Measurements from ENCODE around the gene HYAL3. TPM values are rescaled to one million over a fixed set of nuclear protein-coding genes. Genes with fewer than 3 reads are reported as not detected.

HYAL3 gene
- total RNA-seq, 1 experiment from 2014 or later: 3.0 TPM

- DNase-seq (ENCODE audit: low read depth): peak; percentile 94
Observed at GRCh38 chr3:50327943-50328691, 28.9 kb upstream of the HYAL3 start, which contains the start of gene TUSC2. TSS of gene TUSC2 (minus strand) at chr3:50328223. CDS start at chr3:50328099, 124 bp downstream.

GRCh38 chr3:50327129-50327528 lies 27.9 kb upstream of the HYAL3 start:
- DNase-seq (ENCODE audit: low read depth): no peak

DNA sequence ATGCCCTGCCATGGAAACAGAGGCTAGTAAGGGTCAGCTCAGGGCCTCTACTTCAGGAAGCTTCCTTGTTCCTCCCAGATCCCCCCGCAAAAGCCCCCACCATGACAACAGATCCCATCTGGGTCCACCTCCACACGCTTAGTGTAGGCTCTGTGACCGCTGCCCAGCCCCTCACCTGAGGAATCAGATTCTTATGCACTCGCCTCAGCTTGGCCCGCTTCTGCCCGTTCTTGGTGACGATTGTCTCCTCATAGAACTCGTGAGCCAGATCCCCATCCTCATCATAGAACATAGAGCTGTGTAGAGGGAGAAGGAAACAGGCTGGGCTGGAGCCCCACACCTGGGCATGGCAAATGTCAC lies 27.0 kb upstream of the HYAL3 start:
- no peak for DNase-seq (ENCODE audit: low read depth)

GRCh38 chr3:50325497-50326181 lies 26.4 kb upstream of the HYAL3 start:
- DNase-seq (ENCODE audit: low read depth): no peak

GRCh38 chr3:50325113-50325480 lies 25.9 kb upstream of the HYAL3 start:
- no peak for DNase-seq (ENCODE audit: low read depth)

DNA sequence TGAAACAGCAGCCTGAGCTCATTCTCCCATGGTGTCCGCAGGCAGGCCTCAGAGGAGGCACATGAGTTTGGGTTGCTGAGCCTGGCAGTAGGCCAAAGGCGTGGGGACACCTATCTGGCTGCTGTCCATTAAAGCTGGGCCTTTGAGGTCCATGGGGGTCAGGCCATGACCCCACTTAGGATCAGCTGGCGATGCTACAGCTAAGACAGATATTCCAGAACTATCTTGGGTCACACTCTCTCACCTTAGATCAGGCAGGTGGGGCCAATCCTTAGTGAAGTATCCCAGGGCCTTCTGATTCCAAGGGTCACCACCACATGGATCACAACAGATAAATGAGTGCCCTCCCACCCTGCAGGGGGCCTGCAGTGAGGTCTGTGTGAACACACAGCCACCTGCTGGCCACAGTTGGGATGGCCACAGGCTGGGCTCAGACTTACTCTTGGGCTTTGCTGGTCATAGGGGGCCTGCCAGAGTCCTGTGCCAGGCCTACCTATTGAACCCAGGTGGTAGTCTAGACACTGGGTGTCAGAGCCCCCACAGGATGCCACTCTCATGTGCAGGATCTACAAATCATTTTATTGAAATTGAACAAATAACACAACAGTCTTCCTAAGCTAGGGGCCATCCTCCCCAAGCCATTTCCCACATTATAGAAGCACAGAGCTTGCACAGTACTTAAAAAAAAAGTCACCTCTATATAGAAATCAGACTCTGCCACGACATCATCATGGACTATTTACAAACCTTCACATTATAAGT lies 25.3 kb upstream of the HYAL3 start:
- peak; percentile 49 for DNase-seq (ENCODE audit: low read depth)

DNA sequence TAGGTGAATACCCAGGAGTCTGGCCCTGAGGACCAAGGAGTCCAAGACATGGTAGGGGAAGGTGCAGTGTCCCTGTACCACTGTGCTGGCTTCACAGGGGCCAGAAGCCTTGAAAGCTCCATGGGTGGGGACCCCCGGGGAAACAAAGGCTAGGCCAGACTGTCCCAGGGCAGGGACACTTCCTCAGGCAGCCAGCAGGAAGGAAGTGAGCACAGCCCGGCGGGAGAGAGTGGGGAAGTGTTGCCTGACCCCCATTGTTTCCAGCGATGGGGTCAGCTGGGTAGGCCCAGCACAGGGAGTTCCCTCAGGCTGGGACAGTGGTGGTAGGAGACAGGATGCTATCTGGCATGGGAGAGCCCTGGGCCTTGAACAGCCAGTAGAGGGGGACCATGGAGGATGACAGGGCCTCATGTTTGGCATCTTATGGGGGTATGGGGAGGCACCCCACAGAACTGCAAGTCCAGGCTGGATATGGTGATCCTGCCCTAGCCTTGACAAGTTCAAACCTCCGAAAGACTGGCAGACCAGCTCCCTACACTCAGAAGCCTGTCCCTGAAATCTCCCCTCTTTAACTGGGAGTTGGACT lies 24.5 kb upstream of the HYAL3 start:
- DNase-seq (ENCODE audit: low read depth): no peak

DNA sequence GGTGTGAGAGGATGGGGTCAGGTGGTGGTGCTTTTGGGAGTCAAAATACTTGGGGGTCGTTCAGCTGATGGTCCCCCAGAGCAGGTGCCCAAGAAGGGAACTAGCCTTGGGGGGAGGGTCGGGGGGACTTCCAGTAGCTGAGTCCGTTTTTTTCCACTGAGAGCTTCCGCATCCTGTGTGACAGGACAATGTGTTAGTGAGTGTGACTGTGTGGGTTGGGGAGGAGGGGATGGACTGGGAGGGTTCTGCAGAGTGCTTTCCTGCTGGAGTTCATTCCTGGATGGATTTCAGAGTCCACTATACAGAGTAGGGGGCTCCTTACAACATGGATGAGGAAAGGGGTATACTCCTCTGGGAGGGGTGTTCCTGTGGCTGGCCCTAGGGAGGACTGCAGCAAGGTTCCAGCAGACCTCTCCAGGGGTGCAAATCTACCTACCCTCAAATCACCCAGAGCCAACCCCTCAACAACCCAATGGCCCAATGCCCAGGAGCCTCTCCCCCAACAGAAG lies 23.9 kb upstream of the HYAL3 start:
- no peak for DNase-seq (ENCODE audit: low read depth)

GRCh38 chr3:50322386-50323091 lies 23.3 kb upstream of the HYAL3 start, which contains the start of gene HYAL2:
TSS of gene HYAL2 (minus strand) at chr3:50322745. CDS start at chr3:50320489, 2,256 bp downstream.
- DNase-seq (ENCODE audit: low read depth): no peak

DNA sequence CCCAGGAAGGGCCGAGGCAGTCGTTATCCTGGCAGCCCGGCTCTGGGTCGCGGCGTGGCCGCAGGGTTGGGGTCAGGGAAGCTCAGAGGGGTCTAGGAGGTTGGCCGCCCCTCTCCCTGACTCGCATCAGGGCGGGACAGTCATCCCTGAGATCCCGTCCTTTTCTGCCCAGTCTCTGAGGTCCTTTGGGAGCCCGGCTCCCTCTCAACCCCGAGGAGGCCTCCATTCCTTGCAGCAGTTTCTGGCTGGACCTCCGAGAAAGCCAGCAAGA lies 22.8 kb upstream of the HYAL3 start:
- DNase-seq (ENCODE audit: low read depth): no peak

GRCh38 chr3:50321336-50322114 lies 22.3 kb upstream of the HYAL3 start:
- peak; percentile 83 for DNase-seq (ENCODE audit: low read depth)

- DNase-seq (ENCODE audit: low read depth): peak; percentile 58
Observed at GRCh38 chr3:50320853-50321335, 21.7 kb upstream of the HYAL3 start.

DNA sequence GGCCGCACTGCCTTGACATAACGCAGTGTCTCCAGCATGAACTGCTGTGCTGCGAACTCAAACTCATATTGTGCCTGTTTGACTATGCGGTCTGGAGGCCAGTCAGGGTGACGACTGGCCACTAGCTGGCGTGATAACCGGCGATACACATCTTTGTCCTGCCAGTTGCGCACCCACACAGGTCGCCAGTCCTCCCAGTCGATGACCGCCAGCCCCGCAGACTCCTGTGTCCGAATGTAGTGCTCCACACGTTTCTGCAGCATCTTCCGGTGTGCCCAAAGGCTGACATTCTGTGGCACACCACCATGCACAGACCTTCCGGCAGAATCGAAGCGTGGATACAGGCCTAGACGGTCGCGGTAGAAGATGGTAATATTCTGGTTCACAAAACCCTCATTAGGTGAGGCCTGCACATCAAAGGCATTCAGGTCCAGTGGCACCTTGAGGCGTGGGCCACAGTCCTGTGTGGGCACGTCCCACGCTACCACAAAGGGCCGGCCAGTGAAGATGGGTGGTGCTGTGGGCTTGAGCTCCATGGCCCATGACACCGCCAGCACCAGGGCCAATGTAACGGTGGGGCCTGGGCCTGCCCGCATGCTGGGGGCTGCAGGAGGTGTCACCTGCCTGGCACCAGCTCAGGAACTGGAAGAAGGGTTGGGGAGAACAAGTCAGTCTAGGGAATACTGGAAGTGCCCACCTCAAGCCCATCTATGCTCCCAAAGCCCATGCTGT lies 20.9 kb upstream of the HYAL3 start:
- no peak for DNase-seq (ENCODE audit: low read depth)

DNA sequence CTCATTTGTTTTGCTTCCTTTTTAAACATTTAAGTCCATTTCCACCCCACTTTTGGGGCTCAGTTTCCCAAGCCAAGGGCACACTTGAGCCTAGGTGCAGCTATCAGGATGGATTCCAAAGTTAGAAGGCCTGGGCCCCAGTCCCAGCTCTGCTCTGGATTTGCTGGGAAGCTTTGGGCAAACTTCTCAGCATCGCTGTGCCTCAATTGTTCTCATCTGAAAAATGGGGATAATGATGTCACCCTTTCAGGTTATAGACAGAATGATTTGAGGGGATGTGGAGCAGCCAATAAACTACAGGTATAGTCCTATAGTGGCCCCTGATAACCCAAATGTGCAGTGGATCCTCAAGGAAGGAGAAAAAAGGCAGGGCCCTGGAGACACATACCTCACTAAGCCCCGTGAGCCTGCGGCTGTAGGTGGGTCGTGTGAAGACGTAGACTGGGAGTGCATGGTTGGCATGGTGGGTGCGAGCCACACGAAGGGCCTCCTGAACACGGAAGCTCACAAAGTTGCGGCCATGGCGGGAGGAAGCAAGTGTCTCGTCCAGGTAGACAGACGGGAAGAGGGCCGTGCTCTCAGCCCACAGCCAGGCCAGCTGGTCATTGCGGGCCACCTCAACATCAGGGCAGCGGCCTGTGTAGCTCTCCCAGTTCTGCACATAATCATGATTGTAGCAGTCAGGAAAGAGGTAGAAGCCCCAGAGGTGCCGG lies 20.1 kb upstream of the HYAL3 start:
- DNase-seq (ENCODE audit: low read depth): no peak

- DNase-seq (ENCODE audit: low read depth): no peak
Observed at GRCh38 chr3:50318615-50319014, 19.4 kb upstream of the HYAL3 start.

- DNase-seq (ENCODE audit: low read depth): no peak
Observed at GRCh38 chr3:50318163-50318562, 19.0 kb upstream of the HYAL3 start.

- DNase-seq (ENCODE audit: low read depth): no peak
Observed at GRCh38 chr3:50317300-50317699, 18.1 kb upstream of the HYAL3 start.

DNA sequence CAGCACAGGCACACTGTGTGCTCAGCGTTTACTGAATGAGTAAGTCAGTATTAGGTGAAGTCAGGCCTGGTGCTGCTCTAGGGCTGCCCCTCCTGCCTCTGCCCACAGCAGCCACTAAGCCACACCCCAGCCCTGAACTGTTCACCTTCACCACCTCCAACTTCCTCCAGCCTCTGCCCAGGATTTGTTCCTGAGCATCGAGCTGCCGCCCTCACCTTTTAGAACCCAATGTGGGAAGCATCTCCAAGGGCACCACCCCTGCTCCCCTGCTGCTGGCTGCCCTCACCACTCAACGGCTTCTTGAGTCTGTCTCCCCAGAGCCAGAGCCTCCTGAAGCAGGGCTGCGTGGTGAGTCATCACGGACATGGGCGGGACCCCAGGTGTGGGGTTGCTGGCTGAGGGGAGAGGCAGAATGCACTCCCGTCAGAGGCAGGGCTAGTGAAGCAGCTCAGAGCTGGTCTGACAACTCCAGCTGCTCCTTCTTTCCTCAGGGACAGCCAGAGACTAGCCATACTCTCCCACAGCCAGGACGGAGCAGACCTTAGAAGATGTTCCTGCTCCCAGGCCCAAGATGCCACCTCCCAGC lies 17.5 kb upstream of the HYAL3 start:
- peak; percentile 67 for DNase-seq (ENCODE audit: low read depth)

GRCh38 chr3:50314816-50315215 lies 15.6 kb upstream of the HYAL3 start:
- DNase-seq (ENCODE audit: low read depth): no peak
